Measurements from ENCODE around the gene GPR158.
A peak's percentile ranks its signal among the peaks of the same experiment; 100 is the strongest.

- TF ChIP-seq POLR2A (conservative IDR thresholded peaks at IDR 0.05) (peak; percentile 65), MEF2A (IDR thresholded peaks at IDR 0.05; ENCODE audit: control insufficient read depth, low read depth, low read length) (no peak), POLR2AphosphoS5 (IDR thresholded peaks at IDR 0.05; ENCODE audit: control insufficient read depth, insufficient read depth, low read depth, low read length) (peak; percentile 52), NEUROD1 (IDR thresholded peaks at IDR 0.05; ENCODE audit: borderline replicate concordance, low read depth, low read length, partially characterized antibody) (no peak), EGR1 (conservative IDR thresholded peaks at IDR 0.05) (no peak), MCM5 (IDR thresholded peaks at IDR 0.05; ENCODE audit: low read depth) (no peak), HINFP (tag; conservative IDR thresholded peaks at IDR 0.05; ENCODE audit: low read depth) (no peak), CTCF (IDR thresholded peaks at IDR 0.05 in 2 of 3, conservative IDR thresholded peaks at IDR 0.05 in 1 of 3; ENCODE audit: insufficient read depth in 2 of 3, low read depth in 1 of 3, low read length in 3 of 3) (no peak), CSDE1 (IDR thresholded peaks at IDR 0.05) (no peak), ZZZ3 (IDR thresholded peaks at IDR 0.05) (no peak)
- TF ChIP-seq, protein P1, sequence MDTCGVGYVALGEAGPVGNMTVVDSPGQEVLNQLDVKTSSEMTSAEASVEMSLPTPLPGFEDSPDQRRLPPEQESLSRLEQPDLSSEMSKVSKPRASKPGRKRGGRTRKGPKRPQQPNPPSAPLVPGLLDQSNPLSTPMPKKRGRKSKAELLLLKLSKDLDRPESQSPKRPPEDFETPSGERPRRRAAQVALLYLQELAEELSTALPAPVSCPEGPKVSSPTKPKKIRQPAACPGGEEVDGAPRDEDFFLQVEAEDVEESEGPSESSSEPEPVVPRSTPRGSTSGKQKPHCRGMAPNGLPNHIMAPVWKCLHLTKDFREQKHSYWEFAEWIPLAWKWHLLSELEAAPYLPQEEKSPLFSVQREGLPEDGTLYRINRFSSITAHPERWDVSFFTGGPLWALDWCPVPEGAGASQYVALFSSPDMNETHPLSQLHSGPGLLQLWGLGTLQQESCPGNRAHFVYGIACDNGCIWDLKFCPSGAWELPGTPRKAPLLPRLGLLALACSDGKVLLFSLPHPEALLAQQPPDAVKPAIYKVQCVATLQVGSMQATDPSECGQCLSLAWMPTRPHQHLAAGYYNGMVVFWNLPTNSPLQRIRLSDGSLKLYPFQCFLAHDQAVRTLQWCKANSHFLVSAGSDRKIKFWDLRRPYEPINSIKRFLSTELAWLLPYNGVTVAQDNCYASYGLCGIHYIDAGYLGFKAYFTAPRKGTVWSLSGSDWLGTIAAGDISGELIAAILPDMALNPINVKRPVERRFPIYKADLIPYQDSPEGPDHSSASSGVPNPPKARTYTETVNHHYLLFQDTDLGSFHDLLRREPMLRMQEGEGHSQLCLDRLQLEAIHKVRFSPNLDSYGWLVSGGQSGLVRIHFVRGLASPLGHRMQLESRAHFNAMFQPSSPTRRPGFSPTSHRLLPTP (IDR thresholded peaks at IDR 0.05; ENCODE audit: borderline replicate concordance, extremely low read depth, insufficient read length) = no peak
- TF ChIP-seq, protein P2, sequence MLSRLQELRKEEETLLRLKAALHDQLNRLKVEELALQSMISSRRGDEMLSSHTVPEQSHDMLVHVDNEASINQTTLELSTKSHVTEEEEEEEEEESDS (CRISPR knock-in tag; IDR thresholded peaks at IDR 0.05) = no peak
Observed at GRCh38 chr10:25465582-25466372, 291.0 kb downstream of the GPR158 start.
